Duodenal mucosa (tissue), 2 donors: ENCODE data around the gene HADHA.

Experiments
- H3K27ac ChIP-seq: one replicate; pipeline ENCODE4 v1.7.0; 2013; ENCODE audit warnings: low read depth, low read length
- H3K27me3 ChIP-seq, 2 donors: one replicate each; pipeline ENCODE4 v1.7.0; 2013; ENCODE audit warnings: low read length in 2 of 2, control low read depth in 1 of 2; ENCODE audit not compliant: insufficient read depth in 2 of 2, control insufficient read depth in 1 of 2
- H3K36me3 ChIP-seq, 2 donors: one replicate each; pipeline ENCODE4 v1.7.0; 2013; ENCODE audit warnings: low read length in 2 of 2, control low read depth in 1 of 2; ENCODE audit not compliant: insufficient read depth in 2 of 2, control insufficient read depth in 1 of 2
- H3K4me1 ChIP-seq, 2 donors: one replicate each; pipeline ENCODE4 v1.7.0; 2013; ENCODE audit warnings: low read length in 2 of 2, control low read depth in 1 of 2; ENCODE audit not compliant: insufficient read depth in 2 of 2, control insufficient read depth in 1 of 2
- H3K4me3 ChIP-seq, 2 donors: one replicate each; pipeline ENCODE4 v1.7.0; 2013; ENCODE audit warnings: low read length in 2 of 2, low read depth in 1 of 2
- H3K9ac ChIP-seq, 2 donors: one replicate each; pipeline ENCODE4 v1.7.0; 2013; ENCODE audit warnings: low read length in 2 of 2, low read depth in 1 of 2
- H3K9me3 ChIP-seq, 2 donors: one replicate each; pipeline ENCODE4 v1.7.0; 2013; ENCODE audit warnings: low read length in 2 of 2, control low read depth in 1 of 2; ENCODE audit not compliant: control insufficient read depth in 1 of 2

Gene HADHA

DNA sequence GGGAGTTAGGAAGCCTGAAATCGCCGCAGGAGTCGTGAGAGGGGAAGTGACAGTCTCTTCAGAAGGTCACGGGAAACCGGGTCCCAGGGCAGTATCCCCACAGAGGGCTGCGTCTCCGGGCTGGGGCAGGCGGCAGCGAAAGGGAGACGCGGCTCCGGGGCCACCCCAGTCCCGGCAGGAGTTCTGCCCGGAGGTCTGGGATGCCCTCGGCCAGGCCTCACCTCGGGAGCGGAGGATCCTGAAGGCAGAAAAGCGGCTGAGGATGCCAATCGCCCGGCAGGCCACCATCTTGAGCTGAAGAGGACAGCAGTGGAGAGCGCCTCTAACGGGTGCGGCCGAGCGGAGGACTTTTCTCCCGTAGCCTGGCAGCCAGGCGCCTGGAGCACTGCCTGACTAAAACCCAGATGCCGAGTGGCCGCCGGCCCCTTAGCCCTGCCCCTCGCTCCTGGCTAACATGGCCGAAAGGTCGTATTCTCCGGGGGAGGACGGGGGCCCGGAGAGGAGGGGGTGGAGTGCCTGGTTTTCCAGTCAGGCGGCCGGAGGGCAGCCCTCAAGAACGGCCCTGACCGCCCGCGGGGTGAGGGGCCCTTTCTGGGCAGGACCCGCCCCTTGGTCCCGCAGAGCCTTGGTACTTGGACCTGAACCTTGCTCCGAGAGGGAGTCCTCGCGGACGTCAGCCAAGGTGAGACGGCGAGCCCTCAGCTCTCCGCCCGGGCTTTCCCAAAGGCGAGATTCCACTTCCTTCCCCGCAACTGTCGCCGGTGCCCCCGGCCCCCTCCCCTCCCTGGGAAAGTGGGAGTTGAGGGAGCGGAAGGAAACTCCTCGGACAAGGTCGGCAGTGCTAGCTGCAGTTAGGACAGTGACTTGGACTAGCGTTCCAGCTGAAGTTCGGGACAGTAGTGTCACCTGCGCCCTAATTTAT, at the start of gene HADHA, which contains the start of gene HADHB:
Gene HADHA (minus strand): TSS at position 324 of the 922 bp plus-strand sequence. CDS start 36 bp downstream, at position 288.
Gene HADHB (plus strand): TSS at position 631 of the 922 bp plus-strand sequence. CDS start 9,316 bp downstream, outside the sequence.
- H3K9ac ChIP-seq = peak within 1 kb of the TSS; percentile 97
- peak within 1 kb of the TSS; percentile 99 for H3K4me3 ChIP-seq
- peaks cover 37 to 38% of the 10 kb centered on the region in 2 donors for H3K4me1 ChIP-seq
- peak within 1 kb of the TSS; percentile 95 for H3K27ac ChIP-seq
- H3K36me3 ChIP-seq = no peaks in the 10 kb centered on the region
- H3K27me3 ChIP-seq = no peaks in the 10 kb centered on the region
- no peaks in the 10 kb centered on the region for H3K9me3 ChIP-seq

DNA sequence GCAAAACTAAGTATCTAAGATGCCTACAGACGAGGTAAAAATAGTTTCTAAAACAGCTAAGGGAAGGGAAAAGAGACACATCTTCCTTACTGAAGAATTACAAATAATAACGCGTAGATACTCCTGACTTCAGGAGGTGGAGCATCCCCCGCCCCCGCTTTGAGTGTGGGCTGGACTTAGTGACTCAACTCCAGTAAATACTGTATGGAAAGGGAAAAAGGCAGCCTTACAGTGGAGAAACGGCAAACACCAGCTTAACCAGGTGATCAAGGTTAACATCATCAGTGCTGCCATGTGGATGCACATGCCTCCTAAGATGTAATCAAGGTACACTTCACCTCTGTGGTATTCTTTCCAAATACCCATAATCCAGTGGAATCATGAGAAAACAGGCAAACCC, 48.2 kb upstream of the HADHA start:
- H3K27ac ChIP-seq = no peak overlapping the region
- H3K9ac ChIP-seq = no peak overlapping the region

DNA sequence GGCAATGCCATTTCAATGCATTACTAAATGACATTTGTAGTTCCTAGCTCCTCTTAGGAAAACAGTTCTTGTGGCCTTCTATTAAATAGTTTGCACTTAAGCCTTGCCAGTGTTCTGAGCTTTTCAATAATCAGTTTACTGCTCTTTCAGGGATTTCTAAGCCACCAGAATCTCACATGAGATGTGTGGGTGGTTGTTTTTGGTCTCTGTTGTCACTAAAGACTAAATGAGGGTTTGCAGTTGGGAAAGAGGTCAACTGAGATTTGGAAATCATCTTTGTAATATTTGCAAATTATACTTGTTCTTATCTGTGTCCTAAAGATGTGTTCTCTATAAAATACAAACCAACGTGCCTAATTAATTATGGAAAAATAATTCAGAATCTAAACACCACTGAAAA, 45.6 kb upstream of the HADHA start:
- Histone ChIP-seq H3K36me3 (peaks cover 19 to 36% of the 10 kb centered on the region in 2 donors), H3K27me3 (no peaks in the 10 kb centered on the region), H3K4me1 (no peaks in the 10 kb centered on the region), H3K9me3 (no peaks in the 10 kb centered on the region), H3K27ac (no peak overlapping the region), H3K9ac (no peak overlapping the region), H3K4me3 (no peak overlapping the region)

More for the DNA sequence above, 48.2 kb upstream of the HADHA start:
- Histone ChIP-seq H3K27me3 (no peaks in the 10 kb centered on the region), H3K36me3 (peaks cover 6 to 16% of the 10 kb centered on the region in 2 donors), H3K4me1 (no peaks in the 10 kb centered on the region), H3K4me3 (no peak overlapping the region), H3K9me3 (peaks cover 0 to 3% of the 10 kb centered on the region in 2 donors)

DNA sequence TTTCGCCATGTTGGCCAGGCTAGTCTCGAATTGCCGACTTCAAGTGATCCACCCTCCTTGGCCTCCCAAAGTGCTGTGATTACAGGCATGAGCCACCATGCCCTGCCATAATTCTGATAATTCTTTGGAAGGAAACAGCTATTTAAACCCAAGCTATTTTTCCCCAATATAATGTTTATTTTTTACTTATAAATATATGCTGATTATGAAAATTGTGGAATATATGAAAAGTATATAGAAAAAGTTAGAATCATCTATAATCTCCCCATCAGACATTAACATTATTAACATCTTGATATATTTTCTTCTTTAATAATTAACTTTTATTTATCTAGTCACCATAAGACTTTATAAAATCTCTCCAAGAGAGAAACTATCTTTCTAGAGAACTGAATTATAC, 41.5 kb upstream of the HADHA start:
- H3K4me1 ChIP-seq = peaks cover 6 to 20% of the 10 kb centered on the region in 2 donors
- H3K36me3 ChIP-seq = peaks cover 22 to 54% of the 10 kb centered on the region in 2 donors
- no peaks in the 10 kb centered on the region for H3K27me3 ChIP-seq

DNA sequence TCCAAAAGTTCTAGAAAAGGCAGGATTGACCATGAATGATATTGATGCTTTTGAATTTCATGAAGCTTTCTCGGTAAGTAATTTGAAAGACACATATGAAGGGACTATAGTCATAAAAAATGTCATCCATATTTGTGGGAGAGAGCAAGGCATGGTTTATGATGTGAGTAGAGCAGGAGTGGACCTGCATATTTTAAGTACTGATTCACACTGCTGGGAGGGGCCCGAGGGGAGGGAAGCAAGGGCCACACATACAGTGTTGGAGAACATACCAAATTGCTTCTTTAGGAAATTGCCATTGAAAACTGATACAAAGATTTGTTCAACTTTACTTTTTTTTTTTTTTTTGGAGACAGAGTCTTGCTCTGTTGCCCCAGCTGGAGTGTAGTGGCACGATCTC, 39.7 kb upstream of the HADHA start:
- Histone ChIP-seq H3K4me3 (no peak overlapping the region), H3K4me1 (peaks cover 10 to 30% of the 10 kb centered on the region in 2 donors), H3K36me3 (peaks cover 26 to 61% of the 10 kb centered on the region in 2 donors), H3K27ac (peak overlapping the region; percentile 54), H3K9ac (no peak overlapping the region), H3K27me3 (no peaks in the 10 kb centered on the region), H3K9me3 (no peaks in the 10 kb centered on the region)

More for the DNA sequence above, 41.5 kb upstream of the HADHA start:
- H3K27ac ChIP-seq = no peak overlapping the region
- no peak overlapping the region for H3K9ac ChIP-seq
- H3K4me3 ChIP-seq = no peak overlapping the region
- H3K9me3 ChIP-seq = no peaks in the 10 kb centered on the region

DNA sequence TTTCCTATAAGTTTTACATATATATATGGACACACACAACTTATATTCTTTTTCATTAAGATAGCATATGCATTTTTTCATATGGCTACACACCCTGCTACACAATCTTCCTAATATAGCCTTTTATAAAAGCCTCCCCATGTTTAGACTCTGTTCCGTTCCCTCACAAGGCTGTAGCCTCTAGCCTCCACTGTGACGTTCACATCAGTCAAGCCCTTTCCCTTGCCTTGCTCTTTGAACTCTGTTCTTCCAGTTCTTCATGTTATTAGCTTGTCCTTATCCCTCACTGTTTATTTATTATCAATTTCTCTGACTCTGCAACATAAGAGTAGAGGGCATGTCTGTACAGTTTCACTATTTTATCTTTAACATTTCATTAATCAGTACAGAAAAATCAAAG, 39.2 kb upstream of the HADHA start:
- Histone ChIP-seq H3K4me1 (peaks cover 10 to 30% of the 10 kb centered on the region in 2 donors), H3K9me3 (no peaks in the 10 kb centered on the region), H3K36me3 (peaks cover 31 to 66% of the 10 kb centered on the region in 2 donors), H3K27me3 (no peaks in the 10 kb centered on the region), H3K27ac (no peak overlapping the region), H3K4me3 (no peak overlapping the region), H3K9ac (no peak overlapping the region)

DNA sequence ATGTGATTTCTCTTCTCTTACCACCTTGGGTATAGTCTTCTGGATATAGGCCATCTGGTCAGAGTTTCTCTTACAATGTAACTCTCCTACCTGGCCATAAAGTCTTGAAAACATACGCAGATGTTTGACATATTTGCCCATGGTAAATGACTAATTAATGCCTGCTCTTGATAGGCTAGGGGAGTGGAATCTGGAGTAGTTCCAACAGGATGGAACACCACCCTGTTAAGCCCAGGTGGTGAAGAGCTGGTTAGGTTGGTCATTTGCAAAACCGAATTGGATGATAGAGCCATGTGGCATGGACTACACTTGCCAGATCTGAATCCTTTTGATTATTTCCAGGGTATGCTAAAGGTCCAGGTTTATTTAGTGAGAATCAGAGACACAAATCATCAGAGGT, 36.8 kb upstream of the HADHA start:
- peaks cover 38 to 66% of the 10 kb centered on the region in 2 donors for H3K36me3 ChIP-seq
- peaks cover 10 to 30% of the 10 kb centered on the region in 2 donors for H3K4me1 ChIP-seq
- H3K27ac ChIP-seq = no peak overlapping the region
- no peaks in the 10 kb centered on the region for H3K9me3 ChIP-seq
- no peaks in the 10 kb centered on the region for H3K27me3 ChIP-seq
- H3K4me3 ChIP-seq = no peak overlapping the region
- peak overlapping the region in 1 of 2 donors; percentile 5 for H3K9ac ChIP-seq

GRCh38 chr2:26279886-26280285, 35.5 kb upstream of the HADHA start:
- peaks cover 13 to 33% of the 10 kb centered on the region in 2 donors for H3K4me1 ChIP-seq
- no peaks in the 10 kb centered on the region for H3K27me3 ChIP-seq
- no peaks in the 10 kb centered on the region for H3K9me3 ChIP-seq
- peaks cover 38 to 62% of the 10 kb centered on the region in 2 donors for H3K36me3 ChIP-seq
- no peak overlapping the region for H3K4me3 ChIP-seq
- H3K9ac ChIP-seq = no peak overlapping the region
- no peak overlapping the region for H3K27ac ChIP-seq

- peaks cover 27 to 34% of the 10 kb centered on the region in 2 donors for H3K4me1 ChIP-seq
- no peaks in the 10 kb centered on the region for H3K9me3 ChIP-seq
- H3K4me3 ChIP-seq = no peak overlapping the region
- peaks cover 34 to 48% of the 10 kb centered on the region in 2 donors for H3K36me3 ChIP-seq
- H3K9ac ChIP-seq = no peak overlapping the region
- H3K27me3 ChIP-seq = no peaks in the 10 kb centered on the region
- no peak overlapping the region for H3K27ac ChIP-seq
Measured at GRCh38 chr2:26276484-26277227, 32.2 kb upstream of the HADHA start.
